ENCODE results near the gene C2orf68. TPM values are rescaled to one million over a fixed set of nuclear protein-coding genes. Genes with fewer than 3 reads are reported as not detected.

Gene C2orf68
- total and polyA plus RNA-seq, 12 donors, result 14.2 to 47.0 (median 33.7) TPM

GRCh38 chr2:85649201-85650190 is 37.6 kb upstream of the C2orf68 start:
- peak in 5 of 8 donors; percentile 5 to 46 (median 19) for ATAC-seq

GRCh38 chr2:85648619-85649018 is 36.8 kb upstream of the C2orf68 start:
- Histone ChIP-seq H3K4me1 (peaks cover 0 to 17% (median 12%) of the 10 kb centered on the region in 9 donors), H3K36me3 (peaks cover 0 to 100% (median 47%) of the 10 kb centered on the region in 9 donors), H3K27ac (peak overlapping the region in 6 of 10 donors; percentile 8 to 56 (median 46)), H3K9me3 (no peaks in the 10 kb centered on the region), H3K4me3 (no peak overlapping the region), H3K27me3 (no peaks in the 10 kb centered on the region)
- 47 to 60% methylated on average over 2 of the region's 2 CpGs for WGBS, 2 donors
- ATAC-seq (peak in 7 of 8 donors; percentile 30 to 77 (median 48)), DNase-seq (no peak)
- TF ChIP-seq CTCF (IDR thresholded peaks at IDR 0.05), result peak; percentile 23 to 65 (median 44)
- intact Hi-C loops (cut with DNase I), result loop anchor here in 6 of 10 donors (5.0 to 10.0 kb wide), 4 partner anchors 56 to 166 kb away; no protein-coding TSS in a partner anchor

More at GRCh38 chr2:85649201-85650190, 37.6 kb upstream of the C2orf68 start:
- H3K27me3 ChIP-seq, result no peaks in the 10 kb centered on the region
- TF ChIP-seq CTCF (IDR thresholded peaks at IDR 0.05), result no peak
- H3K9me3 ChIP-seq, result no peaks in the 10 kb centered on the region
- H3K36me3 ChIP-seq, result peaks cover 0 to 100% (median 44%) of the 10 kb centered on the region in 9 donors
- intact Hi-C loops (cut with DNase I), result loop anchor here in 7 of 10 donors (5.0 to 10.0 kb wide), 4 partner anchors 55 to 165 kb away; no protein-coding TSS in a partner anchor
- no peak overlapping the region for H3K4me3 ChIP-seq
- no peak for DNase-seq
- H3K27ac ChIP-seq, result peak overlapping the region in 5 of 10 donors; percentile 8 to 56 (median 54)
- 82 to 85% methylated on average over 9 of the region's 9 CpGs for WGBS, 2 donors
- peaks cover 0 to 17% (median 12%) of the 10 kb centered on the region in 9 donors for H3K4me1 ChIP-seq

- ATAC-seq, result peak in 2 of 8 donors; percentile 9 to 13
- intact Hi-C loops (cut with DNase I), result loop anchor here in 6 of 10 donors (5.0 to 10.0 kb wide), 4 partner anchors 57 to 167 kb away; no protein-coding TSS in a partner anchor
- Histone ChIP-seq H3K36me3 (peaks cover 0 to 100% (median 47%) of the 10 kb centered on the region in 9 donors), H3K9me3 (no peaks in the 10 kb centered on the region), H3K27me3 (no peaks in the 10 kb centered on the region), H3K4me3 (no peak overlapping the region), H3K27ac (peak overlapping the region in 4 of 10 donors; percentile 6 to 56 (median 32)), H3K4me1 (peaks cover 0 to 17% (median 12%) of the 10 kb centered on the region in 9 donors)
- 88 to 89% methylated on average over 10 of the region's 10 CpGs for WGBS, 2 donors
- no peak for DNase-seq
- no peak for TF ChIP-seq CTCF (IDR thresholded peaks at IDR 0.05)
Observed at GRCh38 chr2:85647823-85648526, 36.1 kb upstream of the C2orf68 start.

DNA sequence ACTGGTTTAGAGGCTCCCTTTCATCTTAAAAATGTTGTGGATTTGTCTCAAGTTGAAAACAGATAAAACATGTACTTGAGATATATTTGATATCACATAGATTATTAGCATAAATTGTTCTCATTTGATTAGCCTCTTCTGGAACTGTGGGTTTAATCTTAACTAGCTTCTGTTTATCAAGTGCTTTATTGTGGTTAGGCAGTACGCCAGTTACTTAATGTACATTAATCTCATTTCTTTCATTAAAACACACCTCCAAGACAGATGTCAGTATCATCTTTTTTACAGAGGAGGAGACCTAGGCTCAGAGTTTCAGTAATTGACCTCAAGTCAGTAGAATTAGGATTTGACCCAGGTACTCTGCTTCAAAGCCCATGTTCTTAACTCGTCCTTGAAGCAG is 34.3 kb upstream of the C2orf68 start:
- no peak overlapping the region for H3K4me3 ChIP-seq
- DNase-seq (no peak), ATAC-seq (no peak)
- 95 to 97% methylated on average over 2 of the region's 2 CpGs for WGBS, 2 donors
- H3K27me3 ChIP-seq, result no peaks in the 10 kb centered on the region
- H3K36me3 ChIP-seq, result peaks cover 3 to 100% (median 62%) of the 10 kb centered on the region in 9 donors
- TF ChIP-seq CTCF (IDR thresholded peaks at IDR 0.05), result no peak
- no peaks in the 10 kb centered on the region for H3K9me3 ChIP-seq
- intact Hi-C loops (cut with DNase I), result loop anchor here in 6 of 10 donors (5.0 to 10.0 kb wide), 4 partner anchors 59 to 169 kb away; no protein-coding TSS in a partner anchor
- peaks cover 0 to 17% (median 12%) of the 10 kb centered on the region in 9 donors for H3K4me1 ChIP-seq
- no peak overlapping the region for H3K27ac ChIP-seq
